SJCRH30 (cell line): ENCODE results near the gene ARHGAP23. TPM values are rescaled to one million over a fixed set of nuclear protein-coding genes. Genes with fewer than 3 reads are reported as not detected.
A peak's percentile ranks its signal among the peaks of the same experiment; 100 is the strongest.

Source experiments
- DNase-seq, 2 experiments: peaks; one replicate each; pipeline ENCODE4 v3.0.0-alpha.2; 2015 to 2020
- H3K27ac ChIP-seq: fragments of 250-450 bp; sonication (Bioruptor Pico); 2 replicates; pipeline ENCODE4 v1.5.1; 2020; ENCODE audit warnings: mild to moderate bottlenecking, moderate library complexity
- H3K27me3 ChIP-seq: fragments of 250-450 bp; sonication (Bioruptor Pico); 2 replicates; pipeline ENCODE4 v1.5.1; 2020; ENCODE audit warnings: mild to moderate bottlenecking, moderate library complexity
- H3K36me3 ChIP-seq: fragments of 250-450 bp; sonication (Bioruptor Pico); 2 replicates; pipeline ENCODE4 v1.5.1; 2020; ENCODE audit warnings: mild to moderate bottlenecking, moderate library complexity
- H3K4me1 ChIP-seq: fragments of 250-450 bp; sonication (Bioruptor Pico); 2 replicates; pipeline ENCODE4 v1.5.1; 2020; ENCODE audit warnings: mild to moderate bottlenecking, moderate library complexity
- H3K4me3 ChIP-seq: fragments of 250-450 bp; sonication (Bioruptor Pico); 2 replicates; pipeline ENCODE4 v1.5.1; 2020; ENCODE audit warnings: mild to moderate bottlenecking, moderate library complexity
- H3K9me3 ChIP-seq: fragments of 250-450 bp; sonication (Bioruptor Pico); replicated peaks from 2 replicates; pipeline ENCODE4 v1.5.1; 2020; ENCODE audit warnings: mild to moderate bottlenecking, moderate library complexity
- total RNA-seq: library from RNA; depleted of rRNA; stranded (reverse); fragments of >200 nt; shearing (Covaris generic); gene quantifications from 2 replicates; pipeline ENCODE4 v1.2.3, GENCODE V29; 2014; rRNA removed

The ARHGAP23 gene
- total RNA-seq, 1 experiment from 2014 or later, result 35.7 TPM

DNA sequence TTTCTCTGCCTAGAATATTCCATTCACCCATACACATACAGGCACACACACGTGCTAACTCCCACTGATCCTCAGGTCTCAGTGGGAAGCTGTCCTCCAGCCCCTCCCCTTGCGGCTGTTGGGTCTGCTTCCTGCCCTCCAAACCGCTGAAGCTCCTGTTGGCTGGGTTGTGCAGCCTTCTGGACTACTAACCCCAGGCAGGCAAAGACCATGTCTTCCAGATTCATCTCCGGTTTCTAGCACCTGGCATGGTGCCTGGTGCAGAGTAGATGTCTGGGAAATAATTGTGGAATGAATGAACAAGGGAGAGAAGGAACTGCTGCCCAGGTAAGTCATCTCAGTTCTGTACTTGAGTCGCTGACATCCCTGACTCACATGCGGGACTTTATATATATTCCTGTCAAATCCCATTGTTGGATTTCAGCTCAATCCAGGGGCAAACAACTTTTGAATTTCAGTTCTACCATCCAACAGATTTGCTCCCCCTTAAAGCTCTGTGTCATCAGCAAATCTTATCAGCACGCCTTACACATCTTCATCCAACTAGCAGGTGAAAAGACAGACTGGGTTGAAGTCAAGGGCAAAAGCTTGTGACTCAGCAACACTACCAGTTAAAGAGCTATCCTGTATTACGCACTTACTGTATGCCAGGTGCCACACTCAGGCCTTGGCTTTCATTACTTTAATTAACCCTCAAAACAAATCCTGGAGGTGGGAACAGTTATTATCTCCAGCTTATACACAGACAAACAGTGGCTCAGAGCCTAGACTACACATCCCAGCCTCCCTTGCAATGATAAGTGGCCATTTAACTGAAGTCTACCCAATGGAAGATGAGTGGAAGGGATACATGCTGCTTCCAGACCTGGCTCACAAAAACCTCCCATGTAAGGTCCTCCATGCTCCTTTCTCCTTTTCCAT is 126.4 kb downstream of the ARHGAP23 start:
- no peaks in the 10 kb centered on the region for H3K9me3 ChIP-seq
- no peak overlapping the region for H3K27ac ChIP-seq
- peaks cover 3% of the 10 kb centered on the region; the same call in 1 of the 2 replicates for H3K4me1 ChIP-seq
- no peaks in the 10 kb centered on the region for H3K27me3 ChIP-seq
- H3K4me3 ChIP-seq, result no peak overlapping the region
- DNase-seq, result peak; percentile 34 to 62
- H3K36me3 ChIP-seq, result no peaks in the 10 kb centered on the region

DNA sequence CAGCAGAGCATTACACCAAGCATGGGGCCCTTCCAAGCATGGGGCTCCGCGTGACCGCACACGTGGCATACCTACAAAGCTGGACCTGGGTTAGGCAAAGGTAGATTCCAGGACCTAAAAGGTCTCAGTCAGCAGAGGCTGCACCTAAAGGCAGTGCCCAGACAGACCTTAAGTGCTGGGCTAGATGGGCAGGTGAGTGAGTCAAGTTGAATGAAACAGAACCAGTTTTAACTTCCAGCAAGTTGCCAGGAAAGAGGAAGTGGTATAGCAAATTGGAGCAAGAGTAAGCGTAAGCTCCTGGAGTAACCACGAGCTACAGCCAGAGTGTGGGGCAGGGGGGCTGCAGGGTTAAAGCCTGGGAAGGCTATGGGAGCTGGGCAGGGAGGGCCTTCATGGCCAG is 128.0 kb downstream of the ARHGAP23 start:
- DNase-seq, result no peak
- no peak overlapping the region for H3K27ac ChIP-seq
- no peak overlapping the region for H3K4me3 ChIP-seq
- H3K9me3 ChIP-seq, result no peaks in the 10 kb centered on the region
- no peaks in the 10 kb centered on the region for H3K36me3 ChIP-seq
- H3K27me3 ChIP-seq, result no peaks in the 10 kb centered on the region
- peaks cover 3% of the 10 kb centered on the region; the same call in 1 of the 2 replicates for H3K4me1 ChIP-seq

GRCh38 chr17:38557396-38557795 is 129.1 kb downstream of the ARHGAP23 start:
- Histone ChIP-seq H3K27ac (no peak overlapping the region), H3K27me3 (no peaks in the 10 kb centered on the region), H3K4me1 (peaks cover 3% of the 10 kb centered on the region; the same call in 1 of the 2 replicates), H3K4me3 (no peak overlapping the region), H3K9me3 (no peaks in the 10 kb centered on the region), H3K36me3 (no peaks in the 10 kb centered on the region)
- DNase-seq, result no peak

DNA sequence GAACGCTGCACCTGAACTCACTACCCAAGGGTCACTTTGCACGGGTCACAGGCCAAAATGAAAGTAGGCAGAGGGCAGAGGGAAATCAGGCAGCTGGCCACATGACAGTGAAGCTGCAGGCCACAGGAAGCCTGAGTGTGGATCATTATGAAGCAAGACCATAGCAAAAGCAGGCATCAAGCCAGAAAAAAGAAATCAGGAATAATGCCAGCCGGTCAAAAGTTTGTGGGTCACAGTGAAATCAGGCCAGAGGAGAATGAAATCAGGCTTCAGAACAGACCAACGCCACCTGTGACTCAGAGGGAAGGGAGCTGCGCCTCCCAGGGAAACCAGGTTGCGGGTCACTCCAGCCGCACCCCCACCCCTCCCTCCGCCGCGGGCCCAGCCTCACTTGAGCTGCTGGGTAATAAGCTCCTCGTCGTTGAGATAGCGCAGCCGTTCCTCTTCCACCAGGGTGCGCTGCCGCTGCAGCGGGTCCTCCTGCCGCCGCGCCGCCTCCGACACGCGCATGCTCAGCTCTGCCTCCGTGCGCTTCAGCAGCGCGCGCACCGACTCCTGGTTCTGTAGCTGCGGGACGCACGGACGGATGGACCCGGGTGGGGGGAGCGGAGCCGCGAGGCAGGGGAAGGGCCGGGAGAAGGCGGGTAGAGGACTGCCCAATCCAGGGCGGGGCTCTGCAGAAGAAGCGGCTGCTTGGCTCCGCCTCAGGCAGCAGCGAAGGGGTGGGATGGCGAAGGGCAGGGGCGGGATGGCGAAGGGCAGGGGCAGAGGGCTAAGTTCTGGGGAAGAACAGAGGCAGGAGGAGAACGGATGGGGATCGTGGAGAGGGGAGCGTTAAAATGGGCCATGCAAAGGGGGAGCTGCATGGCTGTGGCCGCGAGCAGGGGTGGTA is 129.8 kb downstream of the ARHGAP23 start:
- no peaks in the 10 kb centered on the region for H3K9me3 ChIP-seq
- no peaks in the 10 kb centered on the region for H3K36me3 ChIP-seq
- no peaks in the 10 kb centered on the region for H3K27me3 ChIP-seq
- H3K27ac ChIP-seq, result no peak overlapping the region
- DNase-seq, result peak; percentile 85 to 90
- peaks cover 3% of the 10 kb centered on the region; the same call in 1 of the 2 replicates for H3K4me1 ChIP-seq
- peak overlapping the region; percentile 42 for H3K4me3 ChIP-seq

- Histone ChIP-seq H3K27ac (no peak overlapping the region), H3K36me3 (no peaks in the 10 kb centered on the region), H3K9me3 (no peaks in the 10 kb centered on the region), H3K4me1 (peaks cover 3% of the 10 kb centered on the region; the same call in 1 of the 2 replicates), H3K27me3 (no peaks in the 10 kb centered on the region), H3K4me3 (peak overlapping the region; percentile 42)
- no peak for DNase-seq
Measured at GRCh38 chr17:38558728-38559050, 130.4 kb downstream of the ARHGAP23 start.

GRCh38 chr17:38559051-38559879 is 131.0 kb downstream of the ARHGAP23 start:
- peaks cover 3% of the 10 kb centered on the region; the same call in 1 of the 2 replicates for H3K4me1 ChIP-seq
- H3K27ac ChIP-seq, result no peak overlapping the region
- no peaks in the 10 kb centered on the region for H3K36me3 ChIP-seq
- peak; percentile 47 to 61 for DNase-seq
- no peaks in the 10 kb centered on the region for H3K9me3 ChIP-seq
- peak overlapping the region; percentile 18; the same call in 1 of the 2 replicates for H3K4me3 ChIP-seq
- H3K27me3 ChIP-seq, result 0 out of 2 replicates have a peak, but pooled peaks cover under 1% of the 10 kb centered on the region

DNA sequence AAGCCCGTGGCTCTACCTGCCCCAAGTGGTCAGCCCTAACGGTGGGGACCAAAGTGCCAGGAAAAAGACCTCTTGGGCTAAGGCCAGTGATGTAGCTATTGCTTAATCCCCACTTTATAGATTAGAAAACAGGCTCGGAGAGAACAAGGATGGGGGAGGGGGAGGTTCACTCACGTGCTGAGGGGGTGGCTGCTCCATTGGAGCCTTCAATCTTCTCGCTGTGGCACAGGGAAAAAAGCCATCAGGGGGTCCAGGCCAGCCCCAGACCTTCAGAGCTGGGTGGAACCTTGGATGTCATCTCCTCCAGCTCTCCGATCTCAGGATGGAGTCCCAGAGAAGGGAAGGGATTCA is 131.6 kb downstream of the ARHGAP23 start:
- H3K9me3 ChIP-seq, result no peaks in the 10 kb centered on the region

GRCh38 chr17:38560503-38561318 is 132.4 kb downstream of the ARHGAP23 start:
- Histone ChIP-seq H3K27me3 (0 out of 2 replicates have a peak, but pooled peaks cover 2% of the 10 kb centered on the region), H3K27ac (no peak overlapping the region), H3K9me3 (no peaks in the 10 kb centered on the region), H3K4me3 (no peak overlapping the region), H3K36me3 (no peaks in the 10 kb centered on the region), H3K4me1 (no peaks in the 10 kb centered on the region)
- DNase-seq, result no peak

More for the DNA sequence above, 131.6 kb downstream of the ARHGAP23 start:
- Histone ChIP-seq H3K27me3 (0 out of 2 replicates have a peak, but pooled peaks cover 2% of the 10 kb centered on the region), H3K4me3 (no peak overlapping the region), H3K4me1 (no peaks in the 10 kb centered on the region), H3K27ac (no peak overlapping the region), H3K36me3 (no peaks in the 10 kb centered on the region)
- no peak for DNase-seq

GRCh38 chr17:38561416-38562214 is 133.4 kb downstream of the ARHGAP23 start:
- DNase-seq, result no peak
- no peak overlapping the region for H3K4me3 ChIP-seq
- H3K9me3 ChIP-seq, result no peaks in the 10 kb centered on the region
- H3K27ac ChIP-seq, result no peak overlapping the region
- H3K27me3 ChIP-seq, result 0 out of 2 replicates have a peak, but pooled peaks cover 5% of the 10 kb centered on the region
- H3K36me3 ChIP-seq, result no peaks in the 10 kb centered on the region
- no peaks in the 10 kb centered on the region for H3K4me1 ChIP-seq

Other genes starting within 250 kb of the ARHGAP23 start
- not detected in 2 replicates for gene TBC1D3, start 235.9 kb upstream of the ARHGAP23 start, total RNA-seq
- 41.9 and 42.3 TPM in 2 replicates for gene MRPL45, start 131.3 kb upstream of the ARHGAP23 start, total RNA-seq
- gene GPR179, start 84.5 kb upstream of the ARHGAP23 start, total RNA-seq, result not detected in 2 replicates
- gene SOCS7, start 76.6 kb upstream of the ARHGAP23 start, total RNA-seq, result 18.7 and 21.0 TPM in 2 replicates
- 0.02 TPM in 1 of 2 replicates, not detected in the other for gene SRCIN1, start 177.5 kb downstream of the ARHGAP23 start, total RNA-seq
- 6.1 and 6.6 TPM in 2 replicates for gene EPOP, start 246.5 kb downstream of the ARHGAP23 start, total RNA-seq